Measurements from ENCODE around the gene OR5K4. TPM values are rescaled to one million over a fixed set of nuclear protein-coding genes. Genes with fewer than 3 reads are reported as not detected.

OR5K4 gene
- total and polyA plus RNA-seq, 9 donors, result not detected

DNA sequence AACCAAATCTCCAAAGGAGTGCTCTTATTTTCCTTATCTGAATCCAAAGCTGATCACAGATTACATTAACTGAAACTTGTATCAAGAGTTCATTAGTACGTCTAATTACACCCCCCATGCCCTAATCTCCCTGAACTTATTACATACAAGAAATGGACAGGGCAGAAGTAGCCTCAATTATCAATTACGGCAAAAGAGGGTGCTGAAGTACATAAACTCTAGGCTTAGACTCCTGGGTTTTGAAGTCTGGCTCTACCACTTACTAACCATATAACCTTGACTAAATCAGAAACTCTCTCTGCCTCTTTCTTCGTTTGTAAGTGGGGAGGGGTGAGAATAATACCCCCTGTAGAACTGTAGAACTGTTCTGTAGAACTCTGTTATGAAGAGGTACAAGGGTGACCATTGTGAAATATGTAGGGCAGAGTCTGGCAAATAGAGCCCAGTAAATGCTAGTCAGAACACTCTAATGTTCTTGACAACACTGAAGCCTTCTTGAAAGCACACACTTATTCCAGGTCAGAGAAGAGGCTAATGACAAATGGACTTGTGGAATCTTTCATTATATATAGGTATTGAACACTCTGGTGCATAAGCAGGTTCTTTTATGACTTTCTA, 19.6 kb upstream of the OR5K4 start:
- Histone ChIP-seq H3K36me3 (ENCODE audit: control insufficient read depth, insufficient read depth, low read length) (no peaks in the 10 kb centered on the region), H3K9me3 (replicated peaks; ENCODE audit: control insufficient read depth, low read depth, low read length) (no peaks in the 10 kb centered on the region), H3K4me3 (ENCODE audit: low read length) (no peak overlapping the region), H3K4me1 (ENCODE audit: control insufficient read depth, insufficient read depth, low read length) (no peaks in the 10 kb centered on the region), H3K27ac (ENCODE audit: low read length) (no peak overlapping the region), H3K27me3 (ENCODE audit: control insufficient read depth, insufficient read depth, low read length) (no peaks in the 10 kb centered on the region)
- WGBS (ENCODE audit: insufficient coverage), result 67% methylated on average over 1 of the region's 3 CpGs
- no peak for DNase-seq

DNA sequence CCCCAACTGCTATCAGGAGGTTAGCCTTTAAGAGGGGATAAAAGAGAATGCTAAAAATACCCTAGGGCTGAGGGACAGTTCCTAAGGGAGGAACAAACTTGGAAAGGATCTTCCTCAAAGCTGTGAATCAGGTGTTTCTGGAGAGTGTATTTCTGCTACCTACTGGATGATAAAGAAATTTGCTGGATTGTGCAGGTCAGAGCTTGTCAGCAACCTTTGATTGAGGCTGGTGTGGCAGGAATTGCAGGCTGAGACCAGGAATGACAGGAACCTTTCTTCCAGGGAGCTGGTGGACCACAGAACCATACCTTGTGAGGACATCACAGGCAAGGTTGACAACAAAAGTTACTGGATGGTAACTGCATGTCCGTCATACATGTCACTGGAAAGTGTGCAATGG, 14.6 kb upstream of the OR5K4 start:
- Histone ChIP-seq H3K9me3 (replicated peaks; ENCODE audit: control insufficient read depth, low read depth, low read length) (no peaks in the 10 kb centered on the region), H3K4me1 (ENCODE audit: control insufficient read depth, insufficient read depth, low read length) (no peaks in the 10 kb centered on the region), H3K27ac (ENCODE audit: low read length) (no peak overlapping the region), H3K27me3 (ENCODE audit: control insufficient read depth, insufficient read depth, low read length) (no peaks in the 10 kb centered on the region), H3K36me3 (ENCODE audit: control insufficient read depth, insufficient read depth, low read length) (no peaks in the 10 kb centered on the region), H3K4me3 (ENCODE audit: low read length) (no peak overlapping the region)
- DNase-seq, result no peak
- no CpG with 5 or more reads among the region's 1 CpG for WGBS (ENCODE audit: insufficient coverage)

GRCh38 chr3:98341758-98342157, 11.9 kb upstream of the OR5K4 start:
- H3K27ac ChIP-seq (ENCODE audit: low read length), result no peak overlapping the region
- WGBS (ENCODE audit: insufficient coverage), result no CpG with 5 or more reads among the region's 6 CpGs
- no peak overlapping the region for H3K4me3 ChIP-seq (ENCODE audit: low read length)
- H3K36me3 ChIP-seq (ENCODE audit: control insufficient read depth, insufficient read depth, low read length), result no peaks in the 10 kb centered on the region
- no peak for DNase-seq
- H3K4me1 ChIP-seq (ENCODE audit: control insufficient read depth, insufficient read depth, low read length), result no peaks in the 10 kb centered on the region
- no peaks in the 10 kb centered on the region for H3K9me3 ChIP-seq (replicated peaks; ENCODE audit: control insufficient read depth, low read depth, low read length)
- H3K27me3 ChIP-seq (ENCODE audit: control insufficient read depth, insufficient read depth, low read length), result no peaks in the 10 kb centered on the region

DNA sequence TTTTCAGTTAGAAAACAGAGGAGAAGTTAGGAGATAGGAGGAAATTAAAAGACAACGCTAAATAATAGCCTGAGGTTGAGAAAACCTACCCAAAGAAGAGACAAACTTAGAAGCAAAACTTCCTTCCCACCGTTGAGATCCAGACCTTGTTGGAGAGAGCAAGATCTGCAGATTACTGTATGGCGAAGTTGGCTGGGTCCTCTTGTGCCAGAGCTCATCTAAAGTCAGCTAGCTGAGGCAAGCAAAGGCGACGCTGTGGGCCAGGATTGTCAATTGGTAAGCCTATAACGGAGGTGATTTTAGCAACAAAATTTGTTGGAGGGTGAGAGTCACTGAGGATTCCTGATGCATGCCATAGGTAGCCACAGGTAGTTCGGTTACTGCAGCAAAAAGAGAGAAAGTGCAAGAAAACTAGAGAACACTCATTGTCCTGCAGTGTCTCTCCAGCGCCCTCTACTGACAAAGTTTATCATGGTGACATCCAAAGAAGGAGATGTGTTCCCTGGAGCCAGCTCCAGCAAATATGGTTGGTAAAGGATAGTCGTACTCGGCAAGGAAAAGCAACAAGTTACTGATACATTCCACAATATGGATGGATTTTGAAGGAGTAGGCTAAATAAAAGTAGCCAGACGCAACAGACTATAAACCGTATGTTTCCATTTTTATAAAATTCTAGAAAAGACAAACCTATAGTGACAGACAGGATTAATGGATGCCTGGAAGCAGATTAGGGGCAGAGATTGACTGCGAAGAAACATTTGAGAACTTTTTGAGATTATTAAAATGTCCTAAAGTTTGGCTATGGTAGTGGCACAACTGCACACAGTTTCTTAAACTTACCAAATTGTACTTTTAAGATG, 9.8 kb upstream of the OR5K4 start:
- Histone ChIP-seq H3K27me3 (ENCODE audit: control insufficient read depth, insufficient read depth, low read length) (no peaks in the 10 kb centered on the region), H3K36me3 (ENCODE audit: control insufficient read depth, insufficient read depth, low read length) (no peaks in the 10 kb centered on the region), H3K27ac (ENCODE audit: low read length) (no peak overlapping the region), H3K4me1 (ENCODE audit: control insufficient read depth, insufficient read depth, low read length) (no peaks in the 10 kb centered on the region), H3K9me3 (replicated peaks; ENCODE audit: control insufficient read depth, low read depth, low read length) (no peaks in the 10 kb centered on the region), H3K4me3 (ENCODE audit: low read length) (no peak overlapping the region)
- WGBS (ENCODE audit: insufficient coverage), result 66% methylated on average over 6 of the region's 13 CpGs
- peak; percentile 5 for DNase-seq

DNA sequence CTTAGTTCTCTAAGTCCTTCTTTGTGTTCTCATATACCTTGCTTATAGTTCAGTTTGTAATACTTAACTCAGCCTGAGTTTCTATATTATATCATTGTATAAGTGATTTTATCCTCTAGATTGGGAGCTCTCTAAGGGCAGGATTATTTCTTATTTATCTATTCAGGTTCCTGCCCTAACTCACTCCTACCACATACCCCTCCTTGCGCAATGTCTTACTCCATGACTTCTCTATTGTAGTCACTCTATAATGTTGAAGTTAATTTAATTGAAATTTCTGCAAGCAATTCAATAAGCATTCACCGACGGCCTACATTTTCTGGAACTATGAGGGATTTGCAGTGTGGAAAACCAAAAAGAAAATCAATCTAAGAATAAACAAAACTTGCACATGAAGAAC, 3.6 kb upstream of the OR5K4 start:
- Histone ChIP-seq H3K27ac (ENCODE audit: low read length) (no peak overlapping the region), H3K4me3 (ENCODE audit: low read length) (no peak overlapping the region), H3K36me3 (ENCODE audit: control insufficient read depth, insufficient read depth, low read length) (no peaks in the 10 kb centered on the region), H3K27me3 (ENCODE audit: control insufficient read depth, insufficient read depth, low read length) (no peaks in the 10 kb centered on the region), H3K4me1 (ENCODE audit: control insufficient read depth, insufficient read depth, low read length) (no peaks in the 10 kb centered on the region), H3K9me3 (replicated peaks; ENCODE audit: control insufficient read depth, low read depth, low read length) (no peaks in the 10 kb centered on the region)
- no peak for DNase-seq
- WGBS (ENCODE audit: insufficient coverage), result no CpG with 5 or more reads among the region's 3 CpGs

- H3K4me3 ChIP-seq (ENCODE audit: low read length), result no peak overlapping the region
- no peaks in the 10 kb centered on the region for H3K27me3 ChIP-seq (ENCODE audit: control insufficient read depth, insufficient read depth, low read length)
- peaks cover 11% of the 10 kb centered on the region for H3K9me3 ChIP-seq (replicated peaks; ENCODE audit: control insufficient read depth, low read depth, low read length)
- DNase-seq, result no peak
- no peaks in the 10 kb centered on the region for H3K4me1 ChIP-seq (ENCODE audit: control insufficient read depth, insufficient read depth, low read length)
- H3K36me3 ChIP-seq (ENCODE audit: control insufficient read depth, insufficient read depth, low read length), result no peaks in the 10 kb centered on the region
- no peak overlapping the region for H3K27ac ChIP-seq (ENCODE audit: low read length)
These were observed 5.6 kb downstream of the OR5K4 start for GRCh38 chr3:98359250-98359649.

- no peak for DNase-seq
- Histone ChIP-seq H3K4me3 (ENCODE audit: low read length) (no peak overlapping the region), H3K27me3 (ENCODE audit: control insufficient read depth, insufficient read depth, low read length) (no peaks in the 10 kb centered on the region), H3K27ac (ENCODE audit: low read length) (no peak overlapping the region), H3K9me3 (replicated peaks; ENCODE audit: control insufficient read depth, low read depth, low read length) (peaks cover 11% of the 10 kb centered on the region), H3K4me1 (ENCODE audit: control insufficient read depth, insufficient read depth, low read length) (no peaks in the 10 kb centered on the region), H3K36me3 (ENCODE audit: control insufficient read depth, insufficient read depth, low read length) (no peaks in the 10 kb centered on the region)
- WGBS (ENCODE audit: insufficient coverage), result 44% methylated on average over 1 of the region's 1 CpG
These were observed 6.5 kb downstream of the OR5K4 start for GRCh38 chr3:98359993-98360675.

- Histone ChIP-seq H3K27ac (ENCODE audit: low read length) (no peak overlapping the region), H3K4me3 (ENCODE audit: low read length) (no peak overlapping the region), H3K36me3 (ENCODE audit: control insufficient read depth, insufficient read depth, low read length) (no peaks in the 10 kb centered on the region), H3K9me3 (replicated peaks; ENCODE audit: control insufficient read depth, low read depth, low read length) (peaks cover 11% of the 10 kb centered on the region), H3K4me1 (ENCODE audit: control insufficient read depth, insufficient read depth, low read length) (no peaks in the 10 kb centered on the region), H3K27me3 (ENCODE audit: control insufficient read depth, insufficient read depth, low read length) (no peaks in the 10 kb centered on the region)
- WGBS (ENCODE audit: insufficient coverage), result 94% methylated on average over 3 of the region's 3 CpGs
- DNase-seq, result no peak
These were observed 7.0 kb downstream of the OR5K4 start for GRCh38 chr3:98360681-98361080.

- H3K27me3 ChIP-seq (ENCODE audit: control insufficient read depth, insufficient read depth, low read length), result no peaks in the 10 kb centered on the region
- no peak overlapping the region for H3K27ac ChIP-seq (ENCODE audit: low read length)
- H3K9me3 ChIP-seq (replicated peaks; ENCODE audit: control insufficient read depth, low read depth, low read length), result peaks cover 11% of the 10 kb centered on the region
- WGBS (ENCODE audit: insufficient coverage), result no CpG with 5 or more reads among the region's 2 CpGs
- no peaks in the 10 kb centered on the region for H3K36me3 ChIP-seq (ENCODE audit: control insufficient read depth, insufficient read depth, low read length)
- no peak overlapping the region for H3K4me3 ChIP-seq (ENCODE audit: low read length)
- DNase-seq, result no peak
- H3K4me1 ChIP-seq (ENCODE audit: control insufficient read depth, insufficient read depth, low read length), result no peaks in the 10 kb centered on the region
These were observed 7.6 kb downstream of the OR5K4 start for GRCh38 chr3:98361289-98361688.

GRCh38 chr3:98367464-98368246, 14.0 kb downstream of the OR5K4 start:
- Histone ChIP-seq H3K4me3 (ENCODE audit: low read length) (no peak overlapping the region), H3K27ac (ENCODE audit: low read length) (no peak overlapping the region), H3K9me3 (replicated peaks; ENCODE audit: control insufficient read depth, low read depth, low read length) (no peaks in the 10 kb centered on the region), H3K27me3 (ENCODE audit: control insufficient read depth, insufficient read depth, low read length) (no peaks in the 10 kb centered on the region), H3K36me3 (ENCODE audit: control insufficient read depth, insufficient read depth, low read length) (no peaks in the 10 kb centered on the region), H3K4me1 (ENCODE audit: control insufficient read depth, insufficient read depth, low read length) (no peaks in the 10 kb centered on the region)
- DNase-seq, result no peak
- 80% methylated on average over 1 of the region's 4 CpGs for WGBS (ENCODE audit: insufficient coverage)

Data from muscle of leg (tissue), 11 donors.